Breast epithelium (tissue), 4 donors: ENCODE measurements around the gene CLMN. TPM values are rescaled to one million over a fixed set of nuclear protein-coding genes. Genes with fewer than 3 reads are reported as not detected.

Experiments used
- DNase-seq, 2 donors: peaks; one replicate each; pipeline ENCODE4 v3.0.0-alpha.2; 2019; ENCODE audit warnings: low spot score in 2 of 2
- H3K27ac ChIP-seq, 2 donors: fragments of 200-600 bp; sonication (generic) in 1 of 2; one replicate each; pipeline ENCODE4 v1.5.1; 2016 to 2019; ENCODE audit warnings: mild to moderate bottlenecking in 1 of 2
- H3K27me3 ChIP-seq, 2 donors: fragments of 200-600 bp; sonication (generic) in 1 of 2; one replicate each; pipeline versions ENCODE4 v1.5.1 to v1.6.0; 2017 to 2019; ENCODE audit warnings: control low read depth in 1 of 2, mild to moderate bottlenecking in 1 of 2
- H3K36me3 ChIP-seq: fragments of 200-600 bp; one replicate; pipeline ENCODE4 v1.5.1; 2019
- H3K4me1 ChIP-seq, 2 donors: fragments of 200-600 bp; sonication (generic); one replicate each; pipeline ENCODE4 v1.5.1; 2016 to 2019; ENCODE audit warnings: control low read depth in 1 of 2
- H3K4me3 ChIP-seq, 3 donors: fragments of 200-600 bp; sonication (generic); 1 replicate in 2 of 3; 2 replicates in 1 of 3; pipeline ENCODE4 v1.5.1; 2016 to 2019; ENCODE audit warnings: mild to moderate bottlenecking in 3 of 3, moderate library complexity in 2 of 3
- H3K9me3 ChIP-seq, 2 donors: fragments of 200-600 bp; sonication (generic) in 1 of 2; one replicate each; pipeline ENCODE4 v1.5.1; 2016 to 2019; ENCODE audit warnings: control low read depth in 1 of 2
- POLR2A ChIP-seq: fragments of 450-650 bp; IDR thresholded peaks from one replicate; pipeline ENCODE4 v1.6.1; 2016; ENCODE audit warnings: antibody characterized with exemption, mild to moderate bottlenecking, moderate library complexity
- POLR2AphosphoS5 ChIP-seq, 3 donors: sonication (generic); formaldehyde crosslinking; IDR thresholded peaks; one replicate each; pipeline ENCODE4 v1.6.1; 2017; ENCODE audit warnings: antibody characterized with exemption in 3 of 3
- intact Hi-C: fragments of 100-400 bp; cut with DNase I; formaldehyde crosslinking; loops from one replicate; pipeline ENCODE4 v1.15.1; 2023; ENCODE audit warnings: low total_unique reads
- total RNA-seq, 3 donors: library from RNA; depleted of rRNA; stranded (reverse); fragments of >200 nt; gene quantifications; one replicate each; pipeline ENCODE4 v1.1.0, GENCODE V29; 2016
- TF ChIP-seq, protein P1 (sequence below), 3 donors: fragments of 450-650 bp; IDR thresholded peaks; one replicate each; pipeline ENCODE4 v1.5.1; 2016 to 2017; ENCODE audit warnings: antibody characterized with exemption in 3 of 3, mild to moderate bottlenecking in 3 of 3, moderate library complexity in 3 of 3

The CLMN gene
- total RNA-seq, 3 donors from 2014 or later: 23.7 to 73.6 (median 48.5) TPM

DNA sequence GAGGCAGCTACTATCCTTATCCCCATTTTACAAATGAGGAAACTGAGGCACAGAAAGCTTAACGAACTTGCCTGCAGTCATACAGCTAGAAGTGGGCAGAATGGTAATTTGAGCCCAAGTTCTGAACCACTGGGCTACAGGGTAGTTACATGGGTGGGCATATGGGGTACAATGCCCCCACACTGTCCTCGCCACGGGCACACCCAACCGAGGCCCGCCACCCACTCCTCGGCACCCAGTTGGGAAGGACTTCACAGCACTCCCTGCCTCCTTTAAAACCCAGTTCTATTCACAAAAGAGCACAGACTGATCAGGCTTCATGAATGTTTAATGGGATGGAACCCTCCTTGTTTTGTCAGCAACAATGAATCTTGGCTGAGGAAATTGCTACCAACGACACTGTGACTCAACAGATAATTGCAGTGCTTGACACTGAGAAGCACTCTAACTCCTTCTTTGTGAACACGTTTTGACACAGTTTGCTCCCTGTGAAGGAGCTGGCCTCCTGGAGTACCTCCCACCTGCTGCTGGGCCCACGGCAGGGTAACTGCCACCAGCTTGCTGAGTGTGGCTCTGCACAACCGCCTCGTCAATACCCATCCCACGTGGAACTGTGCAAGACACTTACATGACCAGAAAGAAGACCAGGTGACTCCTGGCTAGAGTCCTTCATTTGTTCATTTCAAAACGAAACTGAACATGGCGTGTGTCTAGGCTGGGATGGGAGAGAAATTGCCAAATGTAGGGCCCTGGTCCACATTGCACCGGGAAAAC is 63.5 kb downstream of the CLMN start:
- DNase-seq: no peak
- H3K9me3 ChIP-seq: no peaks in the 10 kb centered on the region
- intact Hi-C loops: no loop called here
- TF ChIP-seq POLR2AphosphoS5 (IDR thresholded peaks at IDR 0.05) (no peak), POLR2A (no peak)
- TF ChIP-seq, protein P1, sequence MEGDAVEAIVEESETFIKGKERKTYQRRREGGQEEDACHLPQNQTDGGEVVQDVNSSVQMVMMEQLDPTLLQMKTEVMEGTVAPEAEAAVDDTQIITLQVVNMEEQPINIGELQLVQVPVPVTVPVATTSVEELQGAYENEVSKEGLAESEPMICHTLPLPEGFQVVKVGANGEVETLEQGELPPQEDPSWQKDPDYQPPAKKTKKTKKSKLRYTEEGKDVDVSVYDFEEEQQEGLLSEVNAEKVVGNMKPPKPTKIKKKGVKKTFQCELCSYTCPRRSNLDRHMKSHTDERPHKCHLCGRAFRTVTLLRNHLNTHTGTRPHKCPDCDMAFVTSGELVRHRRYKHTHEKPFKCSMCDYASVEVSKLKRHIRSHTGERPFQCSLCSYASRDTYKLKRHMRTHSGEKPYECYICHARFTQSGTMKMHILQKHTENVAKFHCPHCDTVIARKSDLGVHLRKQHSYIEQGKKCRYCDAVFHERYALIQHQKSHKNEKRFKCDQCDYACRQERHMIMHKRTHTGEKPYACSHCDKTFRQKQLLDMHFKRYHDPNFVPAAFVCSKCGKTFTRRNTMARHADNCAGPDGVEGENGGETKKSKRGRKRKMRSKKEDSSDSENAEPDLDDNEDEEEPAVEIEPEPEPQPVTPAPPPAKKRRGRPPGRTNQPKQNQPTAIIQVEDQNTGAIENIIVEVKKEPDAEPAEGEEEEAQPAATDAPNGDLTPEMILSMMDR (IDR thresholded peaks at IDR 0.05): no peak
- H3K36me3 ChIP-seq: no peaks in the 10 kb centered on the region
- H3K4me1 ChIP-seq: peaks cover 0 to 15% of the 10 kb centered on the region in 2 donors
- no peaks in the 10 kb centered on the region for H3K27me3 ChIP-seq
- H3K27ac ChIP-seq: peak overlapping the region; percentile 13 to 30
- H3K4me3 ChIP-seq: no peak overlapping the region

DNA sequence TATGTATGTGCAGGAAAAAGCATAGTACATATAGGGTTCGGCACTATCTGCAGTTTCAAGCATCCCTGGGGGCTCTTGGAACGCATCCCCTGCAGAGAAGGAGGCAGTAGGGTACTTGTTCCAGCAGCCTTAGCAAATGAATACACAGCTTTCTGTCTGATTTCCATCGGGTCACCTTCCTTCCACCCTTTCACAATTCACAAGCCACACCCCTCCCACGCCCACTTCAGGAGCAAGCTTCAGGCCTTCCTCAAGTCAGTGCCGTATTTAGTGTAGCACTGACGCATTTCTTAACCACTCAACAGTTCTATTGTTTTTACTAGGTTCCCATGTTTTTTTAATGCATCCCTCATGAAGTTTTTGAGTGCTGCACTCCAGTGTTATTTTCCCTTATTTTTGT is 64.2 kb downstream of the CLMN start:
- Histone ChIP-seq H3K27ac (peak overlapping the region in 1 of 2 donors; percentile 50), H3K4me3 (peak overlapping the region in 1 of 3 donors; percentile 9), H3K27me3 (no peaks in the 10 kb centered on the region), H3K36me3 (no peaks in the 10 kb centered on the region), H3K9me3 (no peaks in the 10 kb centered on the region), H3K4me1 (peaks cover 0 to 15% of the 10 kb centered on the region in 2 donors)
- TF ChIP-seq POLR2AphosphoS5 (IDR thresholded peaks at IDR 0.05) (no peak), POLR2A (no peak)
- TF ChIP-seq, protein P1 (IDR thresholded peaks at IDR 0.05): no peak
- intact Hi-C loops: no loop called here
- peak; percentile 79 to 80 for DNase-seq

DNA sequence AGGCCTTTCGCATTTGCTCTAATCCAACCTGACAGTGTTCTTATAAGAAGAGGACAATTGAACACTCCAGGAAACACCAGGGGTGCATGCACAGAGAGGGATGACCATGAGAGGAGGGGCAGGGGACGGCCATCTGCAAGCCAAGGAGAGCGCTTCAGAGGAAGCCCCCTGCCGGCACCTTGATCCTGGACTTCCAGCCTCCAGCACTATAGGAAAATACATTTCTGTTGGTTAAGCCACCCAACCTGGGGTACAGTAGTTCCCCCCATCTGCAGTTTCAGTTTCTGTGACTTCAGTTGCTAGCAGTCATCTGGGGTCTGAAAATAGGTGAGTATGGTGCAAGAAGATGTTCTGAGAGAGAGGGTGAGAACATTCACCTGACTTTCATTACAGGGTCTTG is 64.7 kb downstream of the CLMN start:
- Histone ChIP-seq H3K4me1 (peaks cover 0 to 15% of the 10 kb centered on the region in 2 donors), H3K27ac (peak overlapping the region in 1 of 2 donors; percentile 50), H3K27me3 (no peaks in the 10 kb centered on the region), H3K9me3 (no peaks in the 10 kb centered on the region), H3K36me3 (no peaks in the 10 kb centered on the region), H3K4me3 (no peak overlapping the region)
- TF ChIP-seq POLR2A: no peak
- TF ChIP-seq, protein P1 (IDR thresholded peaks at IDR 0.05): no peak
- no peak for TF ChIP-seq POLR2AphosphoS5 (IDR thresholded peaks at IDR 0.05)
- no peak for DNase-seq
- intact Hi-C loops: no loop called here

DNA sequence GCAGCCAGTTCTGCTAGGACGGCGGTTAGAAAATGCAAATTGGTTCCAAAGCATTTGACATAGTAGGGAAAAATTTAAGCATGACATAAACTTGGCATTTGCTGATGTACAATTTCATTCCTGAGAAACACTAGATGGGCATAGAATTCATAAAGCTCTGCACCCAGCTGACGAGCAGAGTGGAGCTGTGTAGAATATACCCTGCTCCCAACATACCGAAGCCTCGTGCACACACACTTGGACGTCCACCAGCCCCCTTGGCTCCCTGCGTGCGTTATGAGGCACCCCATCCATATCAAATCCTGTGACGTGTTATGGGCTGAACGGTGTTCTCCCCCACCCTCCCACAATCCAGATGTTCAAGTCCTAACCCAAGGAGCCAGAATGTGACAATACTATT is 65.4 kb downstream of the CLMN start:
- no peak for DNase-seq
- H3K27ac ChIP-seq: no peak overlapping the region
- intact Hi-C loops: no loop called here

More for the DNA sequence above, 65.4 kb downstream of the CLMN start:
- Histone ChIP-seq H3K36me3 (no peaks in the 10 kb centered on the region), H3K9me3 (no peaks in the 10 kb centered on the region), H3K27me3 (no peaks in the 10 kb centered on the region), H3K4me3 (no peak overlapping the region), H3K4me1 (peaks cover 0 to 8% of the 10 kb centered on the region in 2 donors)
- TF ChIP-seq POLR2A (no peak), POLR2AphosphoS5 (IDR thresholded peaks at IDR 0.05) (no peak)
- TF ChIP-seq, protein P1 (IDR thresholded peaks at IDR 0.05): no peak
